ENCODE results near the gene RCAN3. TPM values are rescaled to one million over a fixed set of nuclear protein-coding genes. Genes with fewer than 3 reads are reported as not detected.

Gene RCAN3
- total RNA-seq, 4 donors from 2014 or later: 2.9 to 10.1 (median 4.1) TPM

GRCh38 chr1:24493785-24494184 is 8.9 kb upstream of the RCAN3 start:
- no peak for ATAC-seq (ENCODE audit: low FRiP score)
- TF ChIP-seq, protein P1, sequence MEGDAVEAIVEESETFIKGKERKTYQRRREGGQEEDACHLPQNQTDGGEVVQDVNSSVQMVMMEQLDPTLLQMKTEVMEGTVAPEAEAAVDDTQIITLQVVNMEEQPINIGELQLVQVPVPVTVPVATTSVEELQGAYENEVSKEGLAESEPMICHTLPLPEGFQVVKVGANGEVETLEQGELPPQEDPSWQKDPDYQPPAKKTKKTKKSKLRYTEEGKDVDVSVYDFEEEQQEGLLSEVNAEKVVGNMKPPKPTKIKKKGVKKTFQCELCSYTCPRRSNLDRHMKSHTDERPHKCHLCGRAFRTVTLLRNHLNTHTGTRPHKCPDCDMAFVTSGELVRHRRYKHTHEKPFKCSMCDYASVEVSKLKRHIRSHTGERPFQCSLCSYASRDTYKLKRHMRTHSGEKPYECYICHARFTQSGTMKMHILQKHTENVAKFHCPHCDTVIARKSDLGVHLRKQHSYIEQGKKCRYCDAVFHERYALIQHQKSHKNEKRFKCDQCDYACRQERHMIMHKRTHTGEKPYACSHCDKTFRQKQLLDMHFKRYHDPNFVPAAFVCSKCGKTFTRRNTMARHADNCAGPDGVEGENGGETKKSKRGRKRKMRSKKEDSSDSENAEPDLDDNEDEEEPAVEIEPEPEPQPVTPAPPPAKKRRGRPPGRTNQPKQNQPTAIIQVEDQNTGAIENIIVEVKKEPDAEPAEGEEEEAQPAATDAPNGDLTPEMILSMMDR (IDR thresholded peaks at IDR 0.05): no peak

GRCh38 chr1:24498589-24498988 is 4.0 kb upstream of the RCAN3 start:
- TF ChIP-seq, protein P1 (IDR thresholded peaks at IDR 0.05): no peak

More at GRCh38 chr1:24493785-24494184, 8.9 kb upstream of the RCAN3 start:
- no peak for DNase-seq (ENCODE audit: low spot score)

DNA sequence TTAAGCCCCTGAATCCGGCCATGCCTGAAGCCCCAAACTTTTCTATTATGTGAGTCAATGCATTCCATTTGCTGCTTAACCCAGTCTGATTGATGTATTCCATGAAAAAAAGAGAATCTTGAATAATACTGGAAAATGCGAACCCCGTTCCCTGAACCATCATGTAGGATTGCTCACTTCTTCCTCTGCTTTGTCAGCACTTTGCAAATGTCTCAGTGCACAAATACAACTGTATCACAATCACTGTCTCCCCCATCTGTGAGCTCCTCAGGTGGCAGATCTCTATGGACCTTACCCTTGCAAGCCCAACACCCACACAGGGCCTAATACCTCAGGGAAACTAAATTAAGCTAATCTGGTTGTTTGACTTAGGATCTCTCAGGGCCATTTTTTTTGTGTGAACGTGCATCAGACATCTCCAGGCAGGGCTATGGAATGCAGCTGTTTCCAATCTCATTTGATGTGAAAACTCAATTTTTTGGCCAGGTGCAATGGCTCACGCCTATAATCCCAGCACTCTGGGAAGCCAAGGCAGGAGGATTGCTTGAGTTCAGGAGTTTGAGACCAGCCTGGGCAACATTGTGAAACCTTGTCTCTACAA is 2.1 kb upstream of the RCAN3 start:
- TF ChIP-seq, protein P1 (IDR thresholded peaks at IDR 0.05): no peak
- DNase-seq (ENCODE audit: low spot score) (no peak), ATAC-seq (ENCODE audit: low FRiP score) (no peak)

More at GRCh38 chr1:24498589-24498988, 4.0 kb upstream of the RCAN3 start:
- DNase-seq (ENCODE audit: low spot score) (no peak), ATAC-seq (ENCODE audit: low FRiP score) (no peak)

- TF ChIP-seq, protein P1 (IDR thresholded peaks at IDR 0.05): no peak
- no peak for DNase-seq (ENCODE audit: low spot score)
- ATAC-seq (ENCODE audit: low FRiP score): no peak
Observed at GRCh38 chr1:24501371-24502064, 1.1 kb upstream of the RCAN3 start.

- DNase-seq (ENCODE audit: low spot score): peak; percentile 38
- TF ChIP-seq, protein P1 (IDR thresholded peaks at IDR 0.05): no peak
- ATAC-seq (ENCODE audit: low FRiP score): peak; percentile 89
Observed at GRCh38 chr1:24502065-24502708, 449 bp upstream of the RCAN3 start.

- TF ChIP-seq, protein P1 (IDR thresholded peaks at IDR 0.05): no peak
- DNase-seq (ENCODE audit: low spot score) (no peak), ATAC-seq (ENCODE audit: low FRiP score) (no peak)
Observed at GRCh38 chr1:24503059-24503751, 569 bp downstream of the RCAN3 start.
